H1 (cell line): ENCODE results near the gene PTPRD. TPM values are rescaled to one million over a fixed set of nuclear protein-coding genes. Genes with fewer than 3 reads are reported as not detected.

ENCODE experiments used
- CBX5 ChIP-seq: fragments of 300-800, 300-1000 bp; sonication (generic); IDR thresholded peaks from 2 replicates; pipeline ENCODE4 v1.7.1; 2016; ENCODE audit warnings: antibody characterized with exemption, low read length, low read depth
- CHD2 ChIP-seq: IDR thresholded peaks from 2 replicates; pipeline ENCODE4 v1.6.1; 2012; ENCODE audit warnings: low read length, improper control_type of control experiment
- CREB1 ChIP-seq: IDR thresholded peaks from 2 replicates; pipeline ENCODE4 v1.6.1; 2012; ENCODE audit warnings: inconsistent platforms
- KDM5A ChIP-seq: fragments of 200-600 bp; IDR thresholded peaks from 2 replicates; pipeline ENCODE4 v1.7.1; 2012; ENCODE audit warnings: mild to moderate bottlenecking, low read length, inconsistent platforms, mixed read lengths
- NANOG ChIP-seq: IDR thresholded peaks from 2 replicates; pipeline ENCODE4 v1.6.1; 2011; ENCODE audit warnings: low read length, low read depth, mild to moderate bottlenecking, inconsistent platforms; ENCODE audit not compliant: insufficient read depth, poor library complexity, severe bottlenecking
- SIX5 ChIP-seq: IDR thresholded peaks from 2 replicates; pipeline ENCODE4 v1.6.1; 2011; ENCODE audit warnings: mild to moderate bottlenecking, low read depth, low read length
- SP1 ChIP-seq: IDR thresholded peaks from 2 replicates; pipeline ENCODE4 v1.6.1; 2011; ENCODE audit warnings: low read depth, low read length
- polyA plus RNA-seq, 7 experiments: library from polyadenylated mRNA; depleted of rRNA in 3 of 7; stranded (reverse) in 5 of 7; unstranded in 2 of 7; fragments of >200 nt in 5 of 7; fragments of 200-250 nt in 2 of 7; gene quantifications; 1 replicate in 5 of 7; 2 replicates in 1 of 7; 4 replicates in 1 of 7; pipeline versions ENCODE4 v1.2.1 to v1.2.3, GENCODE V29; 2011 to 2013; ENCODE audit warnings: missing spikeins in 2 of 7, mixed read lengths in 2 of 7
- total RNA-seq: library from RNA; stranded (reverse); fragmentation: NEBNext Ultra II Directional; extraction: Animal tissue kit (Norgen Biotek cat#: 25700); gene quantifications from 2 replicates; pipeline ENCODE4 v1.2.1, GENCODE V29; 2021
- TF ChIP-seq, protein P1 (sequence below): fragments of 300-600 bp; sonication (generic); IDR thresholded peaks from 2 replicates; pipeline ENCODE4 v1.7.1; 2012; ENCODE audit warnings: low read length, moderate library complexity, mild to moderate bottlenecking, inconsistent platforms; ENCODE audit not compliant: insufficient replicate concordance
- TF ChIP-seq, protein P2 (sequence below): IDR thresholded peaks from 2 replicates; pipeline ENCODE4 v1.6.1; 2012; ENCODE audit warnings: inconsistent platforms

The PTPRD gene
- total and polyA plus RNA-seq, 2 of the 8 experiments (the other 6 are each of a cell fraction or from before 2014, with no cell fraction given), result 17.2 to 77.0 TPM

DNA sequence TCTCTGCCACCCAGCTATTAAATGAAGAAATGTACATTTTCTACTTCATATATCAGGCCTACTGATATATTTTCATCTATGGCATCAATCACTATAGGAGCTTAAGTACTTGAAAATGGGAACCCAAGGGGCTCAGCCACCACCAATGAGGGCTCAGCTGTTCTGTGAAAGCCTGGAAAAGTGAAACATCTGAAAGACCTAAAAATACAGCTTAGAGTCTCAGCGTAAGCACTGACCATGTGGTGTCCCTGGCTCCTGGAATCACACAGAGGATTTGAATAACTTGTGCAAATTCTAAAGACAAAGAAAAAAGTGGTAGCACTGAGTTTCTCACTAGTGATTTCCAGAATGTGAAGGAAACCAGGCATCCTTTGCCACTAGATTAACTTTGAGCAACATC lies 64.5 kb downstream of the PTPRD start (continued):
- TF ChIP-seq, protein P1, sequence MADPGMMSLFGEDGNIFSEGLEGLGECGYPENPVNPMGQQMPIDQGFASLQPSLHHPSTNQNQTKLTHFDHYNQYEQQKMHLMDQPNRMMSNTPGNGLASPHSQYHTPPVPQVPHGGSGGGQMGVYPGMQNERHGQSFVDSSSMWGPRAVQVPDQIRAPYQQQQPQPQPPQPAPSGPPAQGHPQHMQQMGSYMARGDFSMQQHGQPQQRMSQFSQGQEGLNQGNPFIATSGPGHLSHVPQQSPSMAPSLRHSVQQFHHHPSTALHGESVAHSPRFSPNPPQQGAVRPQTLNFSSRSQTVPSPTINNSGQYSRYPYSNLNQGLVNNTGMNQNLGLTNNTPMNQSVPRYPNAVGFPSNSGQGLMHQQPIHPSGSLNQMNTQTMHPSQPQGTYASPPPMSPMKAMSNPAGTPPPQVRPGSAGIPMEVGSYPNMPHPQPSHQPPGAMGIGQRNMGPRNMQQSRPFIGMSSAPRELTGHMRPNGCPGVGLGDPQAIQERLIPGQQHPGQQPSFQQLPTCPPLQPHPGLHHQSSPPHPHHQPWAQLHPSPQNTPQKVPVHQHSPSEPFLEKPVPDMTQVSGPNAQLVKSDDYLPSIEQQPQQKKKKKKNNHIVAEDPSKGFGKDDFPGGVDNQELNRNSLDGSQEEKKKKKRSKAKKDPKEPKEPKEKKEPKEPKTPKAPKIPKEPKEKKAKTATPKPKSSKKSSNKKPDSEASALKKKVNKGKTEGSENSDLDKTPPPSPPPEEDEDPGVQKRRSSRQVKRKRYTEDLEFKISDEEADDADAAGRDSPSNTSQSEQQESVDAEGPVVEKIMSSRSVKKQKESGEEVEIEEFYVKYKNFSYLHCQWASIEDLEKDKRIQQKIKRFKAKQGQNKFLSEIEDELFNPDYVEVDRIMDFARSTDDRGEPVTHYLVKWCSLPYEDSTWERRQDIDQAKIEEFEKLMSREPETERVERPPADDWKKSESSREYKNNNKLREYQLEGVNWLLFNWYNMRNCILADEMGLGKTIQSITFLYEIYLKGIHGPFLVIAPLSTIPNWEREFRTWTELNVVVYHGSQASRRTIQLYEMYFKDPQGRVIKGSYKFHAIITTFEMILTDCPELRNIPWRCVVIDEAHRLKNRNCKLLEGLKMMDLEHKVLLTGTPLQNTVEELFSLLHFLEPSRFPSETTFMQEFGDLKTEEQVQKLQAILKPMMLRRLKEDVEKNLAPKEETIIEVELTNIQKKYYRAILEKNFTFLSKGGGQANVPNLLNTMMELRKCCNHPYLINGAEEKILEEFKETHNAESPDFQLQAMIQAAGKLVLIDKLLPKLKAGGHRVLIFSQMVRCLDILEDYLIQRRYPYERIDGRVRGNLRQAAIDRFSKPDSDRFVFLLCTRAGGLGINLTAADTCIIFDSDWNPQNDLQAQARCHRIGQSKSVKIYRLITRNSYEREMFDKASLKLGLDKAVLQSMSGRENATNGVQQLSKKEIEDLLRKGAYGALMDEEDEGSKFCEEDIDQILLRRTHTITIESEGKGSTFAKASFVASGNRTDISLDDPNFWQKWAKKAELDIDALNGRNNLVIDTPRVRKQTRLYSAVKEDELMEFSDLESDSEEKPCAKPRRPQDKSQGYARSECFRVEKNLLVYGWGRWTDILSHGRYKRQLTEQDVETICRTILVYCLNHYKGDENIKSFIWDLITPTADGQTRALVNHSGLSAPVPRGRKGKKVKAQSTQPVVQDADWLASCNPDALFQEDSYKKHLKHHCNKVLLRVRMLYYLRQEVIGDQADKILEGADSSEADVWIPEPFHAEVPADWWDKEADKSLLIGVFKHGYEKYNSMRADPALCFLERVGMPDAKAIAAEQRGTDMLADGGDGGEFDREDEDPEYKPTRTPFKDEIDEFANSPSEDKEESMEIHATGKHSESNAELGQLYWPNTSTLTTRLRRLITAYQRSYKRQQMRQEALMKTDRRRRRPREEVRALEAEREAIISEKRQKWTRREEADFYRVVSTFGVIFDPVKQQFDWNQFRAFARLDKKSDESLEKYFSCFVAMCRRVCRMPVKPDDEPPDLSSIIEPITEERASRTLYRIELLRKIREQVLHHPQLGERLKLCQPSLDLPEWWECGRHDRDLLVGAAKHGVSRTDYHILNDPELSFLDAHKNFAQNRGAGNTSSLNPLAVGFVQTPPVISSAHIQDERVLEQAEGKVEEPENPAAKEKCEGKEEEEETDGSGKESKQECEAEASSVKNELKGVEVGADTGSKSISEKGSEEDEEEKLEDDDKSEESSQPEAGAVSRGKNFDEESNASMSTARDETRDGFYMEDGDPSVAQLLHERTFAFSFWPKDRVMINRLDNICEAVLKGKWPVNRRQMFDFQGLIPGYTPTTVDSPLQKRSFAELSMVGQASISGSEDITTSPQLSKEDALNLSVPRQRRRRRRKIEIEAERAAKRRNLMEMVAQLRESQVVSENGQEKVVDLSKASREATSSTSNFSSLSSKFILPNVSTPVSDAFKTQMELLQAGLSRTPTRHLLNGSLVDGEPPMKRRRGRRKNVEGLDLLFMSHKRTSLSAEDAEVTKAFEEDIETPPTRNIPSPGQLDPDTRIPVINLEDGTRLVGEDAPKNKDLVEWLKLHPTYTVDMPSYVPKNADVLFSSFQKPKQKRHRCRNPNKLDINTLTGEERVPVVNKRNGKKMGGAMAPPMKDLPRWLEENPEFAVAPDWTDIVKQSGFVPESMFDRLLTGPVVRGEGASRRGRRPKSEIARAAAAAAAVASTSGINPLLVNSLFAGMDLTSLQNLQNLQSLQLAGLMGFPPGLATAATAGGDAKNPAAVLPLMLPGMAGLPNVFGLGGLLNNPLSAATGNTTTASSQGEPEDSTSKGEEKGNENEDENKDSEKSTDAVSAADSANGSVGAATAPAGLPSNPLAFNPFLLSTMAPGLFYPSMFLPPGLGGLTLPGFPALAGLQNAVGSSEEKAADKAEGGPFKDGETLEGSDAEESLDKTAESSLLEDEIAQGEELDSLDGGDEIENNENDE, result no peak
- TF ChIP-seq SP1, result no peak
- no peak for TF ChIP-seq KDM5A
- no peak for TF ChIP-seq SIX5
- TF ChIP-seq, protein P2, sequence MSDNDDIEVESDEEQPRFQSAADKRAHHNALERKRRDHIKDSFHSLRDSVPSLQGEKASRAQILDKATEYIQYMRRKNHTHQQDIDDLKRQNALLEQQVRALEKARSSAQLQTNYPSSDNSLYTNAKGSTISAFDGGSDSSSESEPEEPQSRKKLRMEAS, result no peak
- no peak for TF ChIP-seq CBX5
- TF ChIP-seq CREB1, result no peak
- no peak for TF ChIP-seq CHD2
- TF ChIP-seq NANOG, result no peak
